IPS-15b (cell line): Measurements from ENCODE around the gene C16orf95.
"Not testable (repeated sequence)": the region's sequence is repeated elsewhere in the genome, so short reads cannot be mapped to it uniquely, and the experiment has no call there.

Experiments used
- H3K27me3 ChIP-seq: one replicate; pipeline ENCODE4 v1.6.1; 2013; ENCODE audit warnings: low read length; ENCODE audit not compliant: control insufficient read depth, insufficient read depth
- H3K36me3 ChIP-seq: one replicate; pipeline ENCODE4 v1.6.1; 2013; ENCODE audit warnings: low read length; ENCODE audit not compliant: control insufficient read depth, insufficient read depth
- H3K4me1 ChIP-seq: one replicate; pipeline ENCODE4 v1.6.1; 2013; ENCODE audit warnings: mild to moderate bottlenecking, low read length; ENCODE audit not compliant: control insufficient read depth, insufficient read depth
- H3K4me3 ChIP-seq: one replicate; pipeline ENCODE4 v1.5.1; 2013; ENCODE audit warnings: low read depth, low read length
- H3K9ac ChIP-seq: one replicate; pipeline ENCODE4 v1.6.1; 2013; ENCODE audit warnings: low read depth, mild to moderate bottlenecking, low read length
- H3K9me3 ChIP-seq: one replicate; pipeline ENCODE4 v1.6.1; 2013; ENCODE audit warnings: mild to moderate bottlenecking, low read length; ENCODE audit not compliant: control insufficient read depth, insufficient read depth

C16orf95 gene

DNA sequence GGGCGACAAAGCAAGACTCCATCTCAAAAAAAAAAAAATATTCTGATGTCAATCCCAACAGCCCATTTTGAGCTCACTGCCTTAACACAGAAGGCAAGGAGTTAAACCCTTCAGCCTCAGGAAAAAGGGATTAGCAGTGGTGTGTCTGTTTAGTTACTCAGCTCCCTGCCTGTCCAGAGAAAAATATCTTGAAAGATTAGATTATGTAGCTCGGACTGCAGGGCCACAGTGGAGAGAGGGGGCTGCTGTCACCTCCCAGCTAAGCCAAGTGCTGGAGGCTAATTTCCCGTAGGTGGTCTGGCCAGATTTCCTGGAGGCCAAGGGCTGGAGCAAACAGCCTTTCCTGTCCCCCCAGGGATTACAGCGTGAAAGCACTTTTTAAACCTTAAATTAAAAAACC is 50.3 kb downstream of the C16orf95 start:
- no peaks in the 10 kb centered on the region for H3K4me1 ChIP-seq

DNA sequence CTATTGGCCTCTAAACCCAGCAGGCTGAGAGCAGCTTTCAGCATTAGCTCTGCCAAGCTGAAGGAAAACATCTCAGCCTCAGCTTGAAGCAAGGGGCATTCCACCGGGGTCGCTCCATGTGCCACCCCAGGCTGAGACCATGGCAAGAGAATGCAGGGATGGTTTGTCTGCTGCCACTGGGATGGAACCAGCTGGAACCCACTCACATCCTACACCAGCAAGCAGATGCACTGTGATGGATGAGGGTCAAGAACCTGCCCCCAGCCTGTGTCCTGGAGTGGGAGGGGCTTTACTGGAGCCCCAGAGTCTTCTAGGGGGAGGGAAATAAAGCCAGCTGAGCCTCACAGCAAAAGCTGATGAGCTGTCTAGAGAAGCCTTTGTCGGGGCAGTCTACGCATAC is 51.9 kb downstream of the C16orf95 start:
- Histone ChIP-seq H3K36me3 (no peaks in the 10 kb centered on the region), H3K4me1 (no peaks in the 10 kb centered on the region), H3K9ac (no peak overlapping the region), H3K27me3 (no peaks in the 10 kb centered on the region), H3K9me3 (no peaks in the 10 kb centered on the region), H3K4me3 (no peak overlapping the region)

More for the DNA sequence above, 50.3 kb downstream of the C16orf95 start:
- H3K9ac ChIP-seq, result no peak overlapping the region
- no peak overlapping the region for H3K4me3 ChIP-seq
- no peaks in the 10 kb centered on the region for H3K27me3 ChIP-seq
- no peaks in the 10 kb centered on the region for H3K36me3 ChIP-seq
- H3K9me3 ChIP-seq, result no peaks in the 10 kb centered on the region

DNA sequence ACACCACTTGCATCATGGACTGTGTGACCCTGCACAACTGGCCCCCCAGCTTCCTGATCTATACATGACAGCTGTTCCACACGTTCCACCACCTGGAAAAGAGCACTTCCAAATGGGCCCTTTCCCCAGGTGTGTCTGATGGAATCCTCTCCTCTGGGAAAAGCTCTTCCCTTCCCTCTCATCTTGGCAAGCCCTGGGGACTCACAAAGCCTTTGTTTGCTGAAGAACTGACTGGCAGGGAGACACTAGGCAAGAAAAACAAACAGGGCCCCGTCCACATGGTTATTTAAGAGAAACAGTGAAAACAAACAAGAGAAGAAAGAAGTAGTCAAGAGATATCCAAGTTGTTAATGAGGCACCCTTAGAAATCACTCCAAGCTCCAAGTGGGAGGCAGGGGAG is 52.6 kb downstream of the C16orf95 start:
- Histone ChIP-seq H3K9ac (no peak overlapping the region), H3K4me3 (no peak overlapping the region)

DNA sequence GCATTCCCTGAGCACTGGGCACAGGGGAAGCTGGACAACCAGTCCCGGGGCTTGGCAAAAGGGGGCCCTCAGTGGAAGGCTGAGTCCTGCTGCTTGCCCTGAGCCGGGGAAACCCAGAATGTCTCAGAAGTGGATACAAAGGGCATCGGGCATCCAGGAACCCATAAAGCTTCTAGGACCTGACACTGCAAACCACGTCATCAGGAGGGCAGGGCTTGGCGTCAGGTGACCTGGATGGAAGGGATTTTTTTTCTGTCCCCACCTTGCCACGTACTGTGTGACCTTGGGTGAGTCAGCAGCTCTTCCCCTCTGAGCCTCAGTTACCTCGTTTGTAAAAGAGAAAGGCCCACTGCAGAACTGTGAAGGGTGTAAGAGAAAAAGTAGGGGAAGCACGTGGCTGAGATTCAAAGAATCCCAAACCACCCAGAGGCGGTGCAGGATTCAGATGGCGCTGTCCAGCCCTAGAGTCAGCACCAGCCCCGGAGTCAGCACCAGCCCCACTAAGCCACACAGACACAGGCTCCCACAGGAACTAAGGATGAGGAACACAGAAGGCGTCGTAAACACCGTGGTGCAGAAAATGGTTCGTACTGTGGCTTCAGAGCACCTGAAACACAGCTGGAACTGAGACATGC is 53.7 kb downstream of the C16orf95 start:
- Histone ChIP-seq H3K9me3 (no peaks in the 10 kb centered on the region), H3K4me3 (no peak overlapping the region), H3K4me1 (no peaks in the 10 kb centered on the region), H3K9ac (no peak overlapping the region), H3K36me3 (no peaks in the 10 kb centered on the region), H3K27me3 (no peaks in the 10 kb centered on the region)

More for the DNA sequence above, 52.6 kb downstream of the C16orf95 start:
- Histone ChIP-seq H3K9me3 (no peaks in the 10 kb centered on the region), H3K27me3 (no peaks in the 10 kb centered on the region), H3K4me1 (no peaks in the 10 kb centered on the region), H3K36me3 (no peaks in the 10 kb centered on the region)

DNA sequence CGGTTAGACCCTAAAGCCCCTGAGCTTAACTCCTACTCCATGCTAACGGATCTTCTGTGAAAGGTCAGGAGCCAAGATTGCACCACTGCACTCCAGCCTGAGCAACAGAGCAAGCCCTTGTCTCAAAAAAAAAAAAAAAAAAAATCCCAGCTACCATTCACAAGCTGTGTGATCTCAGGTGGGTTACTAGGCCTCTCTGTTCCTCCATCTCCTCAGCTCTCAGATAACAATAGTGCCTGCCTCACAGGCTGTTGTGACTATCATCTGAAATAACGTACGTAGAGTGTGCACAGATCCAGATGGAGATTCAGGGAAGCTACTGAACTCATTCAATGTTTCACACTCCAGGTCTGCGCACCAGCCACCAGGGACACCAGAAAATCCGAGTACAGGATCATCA is 57.8 kb downstream of the C16orf95 start:
- no peaks in the 10 kb centered on the region for H3K9me3 ChIP-seq

DNA sequence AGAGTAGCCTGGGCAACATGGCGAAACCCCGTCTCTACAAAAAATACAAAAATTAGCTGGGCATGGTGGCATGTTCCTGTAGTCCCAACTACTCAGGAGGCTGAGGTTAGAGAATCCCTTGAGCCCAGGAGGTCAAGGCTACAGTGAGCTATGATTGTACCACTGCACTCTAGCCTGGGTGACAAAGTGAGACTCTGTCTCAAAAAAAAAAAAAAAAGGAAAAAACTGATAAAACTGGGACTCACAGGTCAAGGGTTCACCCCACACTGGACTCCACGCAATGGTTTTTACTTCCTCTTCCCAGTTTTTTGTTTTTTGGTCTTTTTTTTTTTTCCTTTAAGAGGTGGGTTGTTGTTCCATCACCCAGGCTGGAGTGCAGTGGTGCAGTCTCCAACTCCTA is 58.5 kb downstream of the C16orf95 start:
- H3K4me1 ChIP-seq, H3K9me3 ChIP-seq, H3K27me3 ChIP-seq, H3K9ac ChIP-seq, H3K4me3 ChIP-seq, H3K36me3 ChIP-seq: not testable (repeated sequence)

More for the DNA sequence above, 57.8 kb downstream of the C16orf95 start:
- Histone ChIP-seq H3K4me1 (no peaks in the 10 kb centered on the region), H3K36me3 (no peaks in the 10 kb centered on the region), H3K4me3 (no peak overlapping the region), H3K27me3 (no peaks in the 10 kb centered on the region), H3K9ac (no peak overlapping the region)

DNA sequence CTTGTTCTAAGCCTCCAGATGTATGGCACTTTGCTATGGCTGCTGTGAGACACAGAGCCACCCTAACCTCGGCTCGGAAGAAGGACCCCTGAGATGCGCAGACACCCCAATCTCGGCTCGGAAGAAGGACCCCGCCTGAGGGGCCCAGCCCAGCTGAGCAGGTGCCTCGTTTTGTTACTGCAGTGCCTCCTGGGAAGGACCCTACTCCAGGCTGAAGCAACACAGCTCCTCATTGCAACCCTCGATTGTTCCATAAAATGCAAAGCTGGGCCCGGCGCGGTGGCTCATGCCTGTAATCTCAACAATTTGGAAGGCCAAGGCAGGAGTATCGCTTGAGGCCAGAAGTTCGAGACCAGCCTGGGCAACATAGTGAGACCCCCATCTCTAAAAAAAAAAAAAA is 61.3 kb downstream of the C16orf95 start:
- Histone ChIP-seq H3K4me3 (no peak overlapping the region), H3K27me3 (no peaks in the 10 kb centered on the region), H3K4me1 (no peaks in the 10 kb centered on the region), H3K36me3 (no peaks in the 10 kb centered on the region), H3K9ac (no peak overlapping the region), H3K9me3 (no peaks in the 10 kb centered on the region)

DNA sequence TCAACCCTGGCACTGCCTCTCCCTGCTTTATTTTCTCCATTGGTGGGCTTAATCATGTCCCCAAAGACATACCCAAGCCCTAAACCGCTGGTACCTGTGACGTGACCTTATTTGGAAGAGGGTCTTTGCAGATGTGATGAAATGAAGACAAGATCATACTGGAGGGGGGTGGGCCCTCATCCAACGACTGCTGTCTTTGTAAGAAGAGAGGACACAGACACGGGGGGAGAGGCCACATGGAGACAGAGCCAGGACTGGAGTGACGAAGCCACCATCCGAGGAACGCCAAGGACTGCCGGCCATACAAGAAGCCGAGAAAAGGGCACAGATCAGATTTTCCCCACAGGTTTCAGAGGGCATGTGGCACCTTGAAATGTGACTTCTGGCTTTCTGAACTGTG is 62.5 kb downstream of the C16orf95 start:
- Histone ChIP-seq H3K9ac (no peak overlapping the region), H3K27me3 (no peaks in the 10 kb centered on the region), H3K36me3 (no peaks in the 10 kb centered on the region), H3K4me3 (no peak overlapping the region), H3K9me3 (no peaks in the 10 kb centered on the region), H3K4me1 (no peaks in the 10 kb centered on the region)

DNA sequence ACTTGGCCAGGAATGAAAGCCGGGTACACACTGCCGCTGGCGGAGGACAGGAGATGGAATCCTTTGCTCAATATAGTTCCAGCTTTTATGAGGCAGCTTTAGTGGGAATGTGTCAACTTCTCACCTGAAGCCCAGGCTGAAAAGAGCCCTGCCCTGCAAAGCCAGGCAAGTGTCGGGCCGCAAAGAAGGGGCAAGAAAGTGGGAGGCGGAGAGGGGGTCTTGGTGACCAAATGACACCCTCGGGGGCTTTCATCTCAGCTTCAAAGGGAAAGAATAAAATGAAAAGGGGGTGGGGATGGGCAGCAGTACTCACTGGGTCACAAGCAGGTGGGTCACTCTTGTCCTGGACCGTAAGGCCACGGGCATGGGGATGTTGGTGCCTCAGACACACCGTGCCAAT is 62.9 kb downstream of the C16orf95 start:
- H3K27me3 ChIP-seq, result no peaks in the 10 kb centered on the region

DNA sequence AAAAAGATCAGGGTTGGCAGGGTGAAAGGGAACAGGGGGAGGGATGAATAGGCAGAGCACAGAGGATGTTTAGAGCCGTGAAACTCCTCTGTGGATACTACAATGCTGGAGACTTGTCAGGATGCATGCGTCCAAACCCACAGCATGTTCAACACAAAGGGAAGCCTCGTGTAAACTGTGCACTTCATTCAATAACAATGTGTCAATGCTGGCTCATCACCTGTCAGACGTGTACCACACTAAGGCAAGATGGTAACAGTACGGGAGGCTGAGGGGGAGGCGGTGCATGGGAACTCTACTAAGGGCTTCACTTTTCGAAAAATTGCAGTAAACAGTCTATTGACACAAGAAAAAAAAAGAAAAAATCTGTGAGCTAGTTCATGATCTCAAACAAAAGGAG is 63.7 kb downstream of the C16orf95 start:
- Histone ChIP-seq H3K4me1 (no peaks in the 10 kb centered on the region), H3K9ac (no peak overlapping the region), H3K36me3 (no peaks in the 10 kb centered on the region), H3K4me3 (no peak overlapping the region), H3K27me3 (no peaks in the 10 kb centered on the region), H3K9me3 (no peaks in the 10 kb centered on the region)

More for the DNA sequence above, 62.9 kb downstream of the C16orf95 start:
- H3K9me3 ChIP-seq, result no peaks in the 10 kb centered on the region
- H3K9ac ChIP-seq, result no peak overlapping the region
- no peaks in the 10 kb centered on the region for H3K4me1 ChIP-seq
- H3K36me3 ChIP-seq, result no peaks in the 10 kb centered on the region
- H3K4me3 ChIP-seq, result no peak overlapping the region
